ENCODE results near the gene PARP6. TPM values are rescaled to one million over a fixed set of nuclear protein-coding genes. Genes with fewer than 3 reads are reported as not detected.

The PARP6 gene
- total and polyA plus RNA-seq, 2 donors (not counting 1 experiment from before 2014, with no cell fraction given), result 118 to 134 TPM

DNA sequence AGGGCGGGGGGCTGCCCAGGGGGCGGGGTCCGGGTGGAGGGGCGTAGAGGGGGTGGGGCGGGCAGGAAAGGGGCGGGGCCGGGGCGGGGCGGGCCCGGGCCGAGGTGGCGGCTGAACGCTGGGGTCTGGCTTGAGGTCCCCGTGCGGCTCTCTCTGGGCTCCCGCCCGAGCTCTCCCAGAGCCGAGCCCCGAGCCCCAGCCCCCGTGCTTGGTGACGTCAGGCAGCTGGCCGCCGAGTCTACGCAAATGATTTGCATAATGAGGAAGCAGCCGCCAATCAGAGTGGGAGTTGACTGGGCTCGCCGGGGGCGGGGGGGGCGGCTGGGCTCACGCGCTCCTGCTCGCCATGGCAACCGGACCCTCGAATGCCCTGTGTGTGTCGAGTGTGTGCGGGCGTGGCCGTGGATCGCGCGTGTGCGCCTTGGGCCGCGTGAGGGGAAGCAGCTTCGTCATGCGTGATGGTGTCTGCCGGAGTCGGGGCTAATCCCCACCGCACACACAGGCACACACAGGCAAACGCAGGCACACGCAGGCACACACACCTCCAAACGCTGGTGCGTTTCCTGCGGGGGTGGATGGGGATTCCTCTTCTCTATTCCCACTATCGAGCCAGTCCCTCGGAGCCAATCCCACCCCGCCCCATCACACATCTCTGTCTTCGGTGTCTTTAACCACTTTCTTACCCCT lies 47.8 kb upstream of the PARP6 start, which contains the start of gene CELF6:
TSS of gene CELF6 (minus strand) at position 173 of the 687 bp plus-strand sequence. CDS start 283 bp downstream, outside the sequence.
- Mint-ChIP-seq H3K27me3 (no peaks in the 10 kb centered on the region), H3K4me3 (peak within 1 kb of the TSS; percentile 88), H3K27ac (peak within 1 kb of the TSS; percentile 83), H3K4me1 (peaks cover 25% of the 10 kb centered on the region), H3K9me3 (ENCODE audit: insufficient read depth) (peaks cover 2% of the 10 kb centered on the region)
- intact Hi-C loops (cut with micrococcal nuclease), result loop anchor here (2.0 to 10.0 kb wide), 5 partner anchors 47 to 765 kb away; partner anchors contain the start of genes ARIH1, HEXA and PARP6
- no peaks in the 10 kb centered on the region for H3K27me3 ChIP-seq (replicated peaks in 1 of 4; ENCODE audit: control extremely low read depth in 1 of 4, control insufficient read depth in 3 of 4, insufficient read depth in 4 of 4, low read length in 3 of 4)
- H2AFZ ChIP-seq (ENCODE audit: insufficient read depth, low read depth, low read length, poor library complexity, severe bottlenecking), result peak within 1 kb of the TSS; percentile 11
- TF ChIP-seq, protein P1, sequence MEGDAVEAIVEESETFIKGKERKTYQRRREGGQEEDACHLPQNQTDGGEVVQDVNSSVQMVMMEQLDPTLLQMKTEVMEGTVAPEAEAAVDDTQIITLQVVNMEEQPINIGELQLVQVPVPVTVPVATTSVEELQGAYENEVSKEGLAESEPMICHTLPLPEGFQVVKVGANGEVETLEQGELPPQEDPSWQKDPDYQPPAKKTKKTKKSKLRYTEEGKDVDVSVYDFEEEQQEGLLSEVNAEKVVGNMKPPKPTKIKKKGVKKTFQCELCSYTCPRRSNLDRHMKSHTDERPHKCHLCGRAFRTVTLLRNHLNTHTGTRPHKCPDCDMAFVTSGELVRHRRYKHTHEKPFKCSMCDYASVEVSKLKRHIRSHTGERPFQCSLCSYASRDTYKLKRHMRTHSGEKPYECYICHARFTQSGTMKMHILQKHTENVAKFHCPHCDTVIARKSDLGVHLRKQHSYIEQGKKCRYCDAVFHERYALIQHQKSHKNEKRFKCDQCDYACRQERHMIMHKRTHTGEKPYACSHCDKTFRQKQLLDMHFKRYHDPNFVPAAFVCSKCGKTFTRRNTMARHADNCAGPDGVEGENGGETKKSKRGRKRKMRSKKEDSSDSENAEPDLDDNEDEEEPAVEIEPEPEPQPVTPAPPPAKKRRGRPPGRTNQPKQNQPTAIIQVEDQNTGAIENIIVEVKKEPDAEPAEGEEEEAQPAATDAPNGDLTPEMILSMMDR (IDR thresholded peaks at IDR 0.05), result no peak
- TF ChIP-seq EZH2 (IDR thresholded peaks at IDR 0.05; ENCODE audit: borderline replicate concordance, insufficient read depth, low read depth, low read length, poor library complexity, severe bottlenecking), result no peak
- no peaks in the 10 kb centered on the region for H3K79me2 ChIP-seq (ENCODE audit: control insufficient read depth, insufficient read depth, low read length)
- H3K9me3 ChIP-seq (ENCODE audit: control extremely low read depth in 1 of 3, control insufficient read depth in 2 of 3, insufficient read depth in 1 of 3, low read length in 2 of 3), result peaks cover 0 to 2% (median 2%) of the 10 kb centered on the region in 3 donors
- POLR2A ChIA-PET, result interaction anchor here (0.9 to 1.0 kb wide), 2 partner anchors 55 to 92 kb away, joined by 3 to 8 read pairs; partner anchors contain the start of gene HEXA
- H3K27ac ChIP-seq (ENCODE audit: low read length in 2 of 2), result peak within 1 kb of the TSS in 1 of 2 donors; percentile 37
- peak within 1 kb of the TSS; percentile 8 to 69 (median 55) for H3K4me3 ChIP-seq (ENCODE audit: control extremely low read depth in 1 of 5, extremely low read depth in 1 of 5, insufficient read depth in 1 of 5, low read depth in 2 of 5, low read length in 4 of 5)
- DNase-seq (peak; percentile 96), ATAC-seq (ENCODE audit: low read depth) (peak; percentile 75)
- H4K20me1 ChIP-seq (ENCODE audit: control insufficient read depth, insufficient read depth, low read length, poor library complexity, severe bottlenecking), result no peaks in the 10 kb centered on the region
- peaks cover 10 to 19% of the 10 kb centered on the region in 2 donors for H3K4me1 ChIP-seq (ENCODE audit: control insufficient read depth in 2 of 2, insufficient read depth in 2 of 2, low read length in 2 of 2)
- under 1% methylated on average over 49 of the region's 58 CpGs for WGBS (ENCODE audit: insufficient coverage)
- H3K36me3 ChIP-seq (replicated peaks in 1 of 2; ENCODE audit: control extremely low read depth in 1 of 2, control insufficient read depth in 1 of 2, extremely low read depth in 1 of 2, insufficient read depth in 2 of 2, low read length in 1 of 2), result no peaks in the 10 kb centered on the region
- H3K9ac ChIP-seq (ENCODE audit: low read length), result peak within 1 kb of the TSS; percentile 62
- H3K4me2 ChIP-seq (replicated peaks; ENCODE audit: low read depth, low read length, poor library complexity, severe bottlenecking), result peak within 1 kb of the TSS; percentile 81
- CTCF ChIA-PET, result interaction anchor here (1.2 kb wide), 1 partner anchor 9 kb away, joined by 3 read pairs; no protein-coding TSS in a partner anchor

Measured in B cell (primary cell).